ENCODE measurements around the gene LONP2. TPM values are rescaled to one million over a fixed set of nuclear protein-coding genes. Genes with fewer than 3 reads are reported as not detected.

The LONP2 gene
- total RNA-seq, 1 experiment from 2014 or later: 46.8 TPM

GRCh38 chr16:48291303-48291702, 47.2 kb downstream of the LONP2 start:
- RAD21 ChIA-PET (ENCODE audit: low non-redundant PET in 1 of 2, low total read pairs in 2 of 2, uncharacterized antibody in 2 of 2, unreplicated experiment in 2 of 2): no interaction called here
- CTCF ChIA-PET: no interaction called here
- Histone ChIP-seq H3K9me3 (ENCODE audit: control insufficient read depth in 1 of 2, insufficient read depth in 1 of 2, low read depth in 1 of 2, low read length in 2 of 2) (no peaks in the 10 kb centered on the region), H3K4me2 (ENCODE audit: low read length) (no peak overlapping the region), H3K27me3 (ENCODE audit: insufficient read depth, low read length) (no peaks in the 10 kb centered on the region), H2AFZ (ENCODE audit: low read depth, low read length, poor library complexity, severe bottlenecking) (no peak overlapping the region), H3K4me3 (replicated peaks in 1 of 2; ENCODE audit: low read depth in 1 of 2, low read length in 2 of 2) (no peak overlapping the region), H3K4me1 (ENCODE audit: control insufficient read depth in 1 of 2, insufficient read depth in 2 of 2, low read length in 2 of 2) (peaks cover 8 to 16% of the 10 kb centered on the region in 2 experiments), H3K9ac (ENCODE audit: low read length) (no peak overlapping the region), H3K9me2 (ENCODE audit: insufficient read depth) (no peaks in the 10 kb centered on the region), H3K36me3 (ENCODE audit: control insufficient read depth in 1 of 2, insufficient read depth in 2 of 2, low read length in 2 of 2) (peaks cover 0 to 10% of the 10 kb centered on the region in 2 experiments; a peak in 1 of 4 replicates), H3K27ac (ENCODE audit: low read depth, low read length) (no peak overlapping the region), H3K79me2 (ENCODE audit: insufficient read depth, low read length) (0 out of 2 replicates have a peak, but pooled peaks cover 4% of the 10 kb centered on the region), H4K20me1 (ENCODE audit: insufficient read depth) (no peaks in the 10 kb centered on the region)
- intact Hi-C loops (cut with micrococcal nuclease): no loop called here
- ATAC-seq (no peak), DNase-seq (ENCODE audit: low read depth, low spot score) (no peak)
- POLR2A ChIA-PET: no interaction called here
- BruUV-seq (replicated peaks): no TSS peak
- TF ChIP-seq ZBTB33 (IDR thresholded peaks at IDR 0.05; ENCODE audit: extremely low read depth, insufficient replicate concordance, low read length): no peak
- TF ChIP-seq POLR2A (IDR thresholded peaks at IDR 0.05; ENCODE audit: borderline replicate concordance, extremely low read depth, insufficient read depth, insufficient read length): no peak
- TF ChIP-seq EZH2 (IDR thresholded peaks at IDR 0.05): no peak
- no peak for TF ChIP-seq ATF3 (IDR thresholded peaks at IDR 0.05)
- no peak for TF ChIP-seq ELF1 (IDR thresholded peaks at IDR 0.05; ENCODE audit: borderline replicate concordance, low read depth)
- TF ChIP-seq MAX (IDR thresholded peaks at IDR 0.05): no peak
- TF ChIP-seq POLR2AphosphoS5 (IDR thresholded peaks at IDR 0.05; ENCODE audit: low read depth, low read length): no peak

- ATAC-seq (no peak), DNase-seq (ENCODE audit: low read depth, low spot score) (no peak)
- no peaks in the 10 kb centered on the region for H3K9me3 ChIP-seq (ENCODE audit: control insufficient read depth in 1 of 2, insufficient read depth in 1 of 2, low read depth in 1 of 2, low read length in 2 of 2)
- TF ChIP-seq CEBPB (IDR thresholded peaks at IDR 0.05; ENCODE audit: low read depth) (no peak), CTCF (IDR thresholded peaks at IDR 0.05 in 2 of 3, conservative IDR thresholded peaks at IDR 0.05 in 1 of 3; ENCODE audit: borderline replicate concordance in 1 of 3, insufficient read depth in 1 of 3, low read depth in 2 of 3, low read length in 2 of 3) (no peak), FOSL1 (IDR thresholded peaks at IDR 0.05; ENCODE audit: low read depth) (no peak), POLR2A (IDR thresholded peaks at IDR 0.05; ENCODE audit: borderline replicate concordance, extremely low read depth, insufficient read depth, insufficient read length) (no peak), ATF3 (IDR thresholded peaks at IDR 0.05) (no peak), CBX3 (IDR thresholded peaks at IDR 0.05; ENCODE audit: low read depth) (no peak), SRF (IDR thresholded peaks at IDR 0.05; ENCODE audit: low read depth) (no peak)
- no peak overlapping the region for H3K4me2 ChIP-seq (ENCODE audit: low read length)
- H4K20me1 ChIP-seq (ENCODE audit: insufficient read depth): no peaks in the 10 kb centered on the region
- ChIA-PET POLR2A (no interaction called here), CTCF (no interaction called here), RAD21 (ENCODE audit: low non-redundant PET in 1 of 2, low total read pairs in 2 of 2, uncharacterized antibody in 2 of 2, unreplicated experiment in 2 of 2) (no interaction called here)
- no peak overlapping the region for H2AFZ ChIP-seq (ENCODE audit: low read depth, low read length, poor library complexity, severe bottlenecking)
- no TSS peak for BruUV-seq (replicated peaks)
- H3K79me2 ChIP-seq (ENCODE audit: insufficient read depth, low read length): 0 out of 2 replicates have a peak, but pooled peaks cover 4% of the 10 kb centered on the region
- no peak overlapping the region for H3K4me3 ChIP-seq (replicated peaks in 1 of 2; ENCODE audit: low read depth in 1 of 2, low read length in 2 of 2)
- H3K36me3 ChIP-seq (ENCODE audit: control insufficient read depth in 1 of 2, insufficient read depth in 2 of 2, low read length in 2 of 2): peaks cover 0 to 11% of the 10 kb centered on the region in 2 experiments; a peak in 1 of 4 replicates
- H3K27ac ChIP-seq (ENCODE audit: low read depth, low read length): no peak overlapping the region
- H3K9me2 ChIP-seq (ENCODE audit: insufficient read depth): no peaks in the 10 kb centered on the region
- peaks cover 8 to 16% of the 10 kb centered on the region in 2 experiments for H3K4me1 ChIP-seq (ENCODE audit: control insufficient read depth in 1 of 2, insufficient read depth in 2 of 2, low read length in 2 of 2)
- intact Hi-C loops (cut with micrococcal nuclease): no loop called here
- no peak overlapping the region for H3K9ac ChIP-seq (ENCODE audit: low read length)
- H3K27me3 ChIP-seq (ENCODE audit: insufficient read depth, low read length): no peaks in the 10 kb centered on the region
Observed at GRCh38 chr16:48291754-48292153, 47.7 kb downstream of the LONP2 start.

All from HCT116 (cell line).